HEK293T (cell line): ENCODE results near the gene CCDC136.

Experiments used
- ARNT ChIP-seq: fragments of 450-650 bp; IDR thresholded peaks from 2 replicates; pipeline ENCODE4 v1.6.1; 2017; ENCODE audit warnings: mild to moderate bottlenecking
- BHLHE40 ChIP-seq: fragments of 450-650 bp; IDR thresholded peaks from 2 replicates; pipeline ENCODE4 v1.6.1; 2016; ENCODE audit warnings: mild to moderate bottlenecking, moderate library complexity, borderline replicate concordance
- CTBP1 ChIP-seq: fragments of 450-650 bp; IDR thresholded peaks from 2 replicates; pipeline ENCODE4 v1.6.1; 2016; ENCODE audit warnings: borderline replicate concordance
- FOXA1 ChIP-seq: fragments of 450-650 bp; IDR thresholded peaks from 2 replicates; pipeline ENCODE4 v1.6.1; 2016; ENCODE audit warnings: mild to moderate bottlenecking
- FOXK2 ChIP-seq: fragments of 450-650 bp; IDR thresholded peaks from 2 replicates; pipeline ENCODE4 v1.6.1; 2016; ENCODE audit warnings: mild to moderate bottlenecking
- FOXM1 ChIP-seq: fragments of 450-650 bp; IDR thresholded peaks from 2 replicates; pipeline ENCODE4 v1.6.1; 2017; ENCODE audit warnings: mild to moderate bottlenecking, borderline replicate concordance
- L3MBTL2 ChIP-seq: fragments of 450-650 bp; conservative IDR thresholded peaks from 2 replicates; pipeline ENCODE4 v1.6.1; 2016; ENCODE audit warnings: mild to moderate bottlenecking
- LEF1 ChIP-seq: fragments of 450-650 bp; IDR thresholded peaks from 2 replicates; pipeline ENCODE4 v1.6.1; 2017; ENCODE audit warnings: mild to moderate bottlenecking, borderline replicate concordance
- NFRKB ChIP-seq: fragments of 450-650 bp; IDR thresholded peaks from 2 replicates; pipeline ENCODE4 v1.6.1; 2016; ENCODE audit warnings: mild to moderate bottlenecking, moderate library complexity
- PKNOX1 ChIP-seq: fragments of 450-650 bp; IDR thresholded peaks from 2 replicates; pipeline ENCODE4 v1.6.1; 2016
- SP1 ChIP-seq: fragments of 450-650 bp; IDR thresholded peaks from 2 replicates; pipeline ENCODE4 v1.6.1; 2017
- SUZ12 ChIP-seq: fragments of 450-650 bp; IDR thresholded peaks from 2 replicates; pipeline ENCODE4 v1.6.1; 2016; ENCODE audit warnings: mild to moderate bottlenecking
- TARDBP ChIP-seq: fragments of 450-650 bp; IDR thresholded peaks from 2 replicates; pipeline ENCODE4 v1.6.1; 2016
- ZNF384 ChIP-seq: fragments of 450-650 bp; IDR thresholded peaks from 2 replicates; pipeline ENCODE4 v1.6.1; 2016

GRCh38 chr7:128763541-128763940 lies 28.2 kb upstream of the CCDC136 start:
- TF ChIP-seq FOXK2 (no peak), LEF1 (no peak), FOXA1 (no peak), FOXM1 (no peak), BHLHE40 (no peak), PKNOX1 (no peak), SP1 (no peak), ZNF384 (no peak), SUZ12 (no peak), CTBP1 (no peak), L3MBTL2 (no peak), ARNT (no peak), TARDBP (no peak), NFRKB (no peak)
